Smooth muscle cell (in vitro differentiated cells): Measurements from ENCODE around the gene SLC38A3. TPM values are rescaled to one million over a fixed set of nuclear protein-coding genes. Genes with fewer than 3 reads are reported as not detected.

Source experiments
- DNase-seq: peaks from one replicate; lab custom pipeline; 2025; ENCODE audit not compliant: unreplicated experiment; lab: John Stamatoyannopoulos, UW
- H2AFZ ChIP-seq: fragments of 200-600 bp; sonication (generic); 2 replicates; pipeline ENCODE4 v1.6.0; 2016; ENCODE audit warnings: antibody characterized with exemption, low read depth, mild to moderate bottlenecking
- H3F3A ChIP-seq: fragments of 200-600 bp; sonication (generic); 2 replicates; pipeline ENCODE4 v1.6.0; 2017; ENCODE audit warnings: antibody characterized with exemption, low read depth
- H3K27ac ChIP-seq: fragments of 200-600 bp; sonication (generic); 2 replicates; pipeline ENCODE4 v1.5.1; 2016; ENCODE audit warnings: low read depth, mild to moderate bottlenecking
- H3K27me3 ChIP-seq: fragments of 200-600 bp; sonication (generic); 2 replicates; pipeline ENCODE4 v1.6.1; 2016; ENCODE audit warnings: low read depth, mild to moderate bottlenecking
- H3K36me3 ChIP-seq: fragments of 200-600 bp; sonication (generic); 2 replicates; pipeline ENCODE4 v1.5.1; 2016; ENCODE audit warnings: low read depth
- H3K4me1 ChIP-seq: fragments of 200-600 bp; sonication (generic); 2 replicates; pipeline ENCODE4 v1.5.1; 2016; ENCODE audit warnings: low read depth
- H3K4me2 ChIP-seq: fragments of 200-600 bp; sonication (generic); 2 replicates; pipeline ENCODE4 v1.6.0; 2016; ENCODE audit warnings: mild to moderate bottlenecking
- H3K4me3 ChIP-seq: fragments of 200-600 bp; sonication (generic); 2 replicates; pipeline ENCODE4 v1.5.1; 2016; ENCODE audit warnings: mild to moderate bottlenecking
- H3K79me2 ChIP-seq: fragments of 200-600 bp; sonication (generic); 2 replicates; pipeline ENCODE4 v1.6.0; 2016; ENCODE audit warnings: low read depth, mild to moderate bottlenecking
- H3K9ac ChIP-seq: fragments of 200-600 bp; sonication (generic); 2 replicates; pipeline ENCODE4 v1.6.0; 2016; ENCODE audit warnings: low read depth
- H3K9me3 ChIP-seq: fragments of 200-600 bp; sonication (generic); replicated peaks from 2 replicates; pipeline ENCODE4 v1.5.1; 2016; ENCODE audit warnings: low read depth
- H4K20me1 ChIP-seq: fragments of 200-600 bp; sonication (generic); 2 replicates; pipeline ENCODE4 v1.6.0; 2016; ENCODE audit warnings: low read depth
- CTCF ChIP-seq: fragments of 200-600 bp; sonication (generic); IDR thresholded peaks from 2 replicates; pipeline ENCODE4 v1.5.1; 2017; ENCODE audit warnings: borderline replicate concordance, mild to moderate bottlenecking, antibody characterized with exemption; ENCODE audit not compliant: insufficient read depth, poor library complexity, severe bottlenecking
- WGBS: methylation state at CpG from one replicate; pipeline ENCODE4 v1.1.7; 2016; ENCODE audit warnings: low lambda C conversion rate; 5-methylcytosine and 5-hydroxymethylcytosine counted together
- polyA plus RNA-seq: library from polyadenylated mRNA; unstranded; fragments of >200 nt; fragmentation: Nextera tagmentation; extraction: Ambion mirVana; gene quantifications from 2 replicates; pipeline ENCODE4 v1.2.1, GENCODE V29; 2016
- total RNA-seq: library from RNA; depleted of rRNA; stranded (reverse); fragments of >200 nt; gene quantifications from 2 replicates; pipeline ENCODE4 v1.2.3, GENCODE V29; 2014

Gene SLC38A3
- total and polyA plus RNA-seq, 2 experiments from 2014 or later, result 0.58 to 3.5 TPM

GRCh38 chr3:50268703-50269451, 63.8 kb downstream of the SLC38A3 start, which contains the start of gene SEMA3B:
SEMA3B (plus strand) TSS chr3:50269147; CDS start chr3:50269241, 94 bp downstream.
- peaks cover 9% of the 10 kb centered on the region for H3K27me3 ChIP-seq
- no peaks in the 10 kb centered on the region for H3K9me3 ChIP-seq
- H3K4me1 ChIP-seq, result peaks cover 49% of the 10 kb centered on the region
- no peaks in the 10 kb centered on the region for H4K20me1 ChIP-seq
- peak within 1 kb of the TSS; percentile 27 for H3K4me3 ChIP-seq
- peak within 1 kb of the TSS; percentile 48 for H3K9ac ChIP-seq
- peak within 1 kb of the TSS; percentile 67 for H3K27ac ChIP-seq
- H2AFZ ChIP-seq, result no peak within 1 kb of the TSS
- 54% methylated on average over 21 of the region's 21 CpGs for WGBS
- H3F3A ChIP-seq, result peaks cover 15% of the 10 kb centered on the region
- no peaks in the 10 kb centered on the region for H3K36me3 ChIP-seq
- no peak for TF ChIP-seq CTCF
- DNase-seq, result no peak
- H3K79me2 ChIP-seq, result no peaks in the 10 kb centered on the region
- H3K4me2 ChIP-seq, result peak within 1 kb of the TSS; percentile 94

- Histone ChIP-seq H3K79me2 (no peaks in the 10 kb centered on the region), H3K4me1 (peaks cover 43% of the 10 kb centered on the region), H2AFZ (no peak overlapping the region), H3K27me3 (peaks cover 15% of the 10 kb centered on the region), H3K9me3 (no peaks in the 10 kb centered on the region), H4K20me1 (peaks cover under 1% of the 10 kb centered on the region), H3K4me2 (peak overlapping the region; percentile 75), H3F3A (peaks cover 15% of the 10 kb centered on the region), H3K36me3 (no peaks in the 10 kb centered on the region), H3K27ac (peak overlapping the region; percentile 67), H3K4me3 (peak overlapping the region; percentile 27), H3K9ac (peak overlapping the region; percentile 48)
- WGBS, result 86% methylated on average over 4 of the region's 4 CpGs
- no peak for DNase-seq
- no peak for TF ChIP-seq CTCF
Observed at GRCh38 chr3:50269460-50269859, 64.4 kb downstream of the SLC38A3 start.

GRCh38 chr3:50269977-50270413, 64.9 kb downstream of the SLC38A3 start:
- no peak for TF ChIP-seq CTCF
- Histone ChIP-seq H2AFZ (no peak overlapping the region), H3K9ac (no peak overlapping the region), H3K27ac (peak overlapping the region; percentile 67), H3K79me2 (no peaks in the 10 kb centered on the region), H4K20me1 (peaks cover 6% of the 10 kb centered on the region), H3K4me3 (peak overlapping the region; percentile 27), H3K27me3 (peaks cover 20% of the 10 kb centered on the region), H3F3A (peaks cover 15% of the 10 kb centered on the region), H3K4me2 (peak overlapping the region; percentile 75), H3K36me3 (no peaks in the 10 kb centered on the region), H3K4me1 (peaks cover 41% of the 10 kb centered on the region), H3K9me3 (no peaks in the 10 kb centered on the region)
- no peak for DNase-seq
- 81% methylated on average over 8 of the region's 8 CpGs for WGBS
